BJ (cell line): ENCODE measurements around the gene MINDY3. TPM values are rescaled to one million over a fixed set of nuclear protein-coding genes. Genes with fewer than 3 reads are reported as not detected.

Source experiments
- CTCF ChIA-PET: fragments of 350-600 bp; formaldehyde crosslinking; extraction: SDS; loops from one replicate; lab custom pipeline; 2021; ENCODE audit warnings: antibody characterized with exemption, inconsistent platforms; lab: Yijun Ruan, JAX
- POLR2A ChIA-PET: fragments of 300-600 bp; sonication (Branson Sonifier 250); formaldehyde crosslinking; extraction: SDS; loops from one replicate; lab custom pipeline; 2021; ENCODE audit warnings: antibody characterized with exemption; lab: Charles Lee
- DNase-seq: peaks from one replicate; pipeline ENCODE4 v3.0.0-alpha.2; 2011; ENCODE audit warnings: low read depth
- H3K27me3 ChIP-seq: 2 replicates; pipeline ENCODE4 v1.6.0; 2011; ENCODE audit warnings: low read length; ENCODE audit not compliant: control insufficient read depth, insufficient read depth
- H3K36me3 ChIP-seq: 2 replicates; pipeline ENCODE4 v1.5.1; 2011; ENCODE audit warnings: low read length; ENCODE audit not compliant: control insufficient read depth, insufficient read depth
- H3K4me3 ChIP-seq: 2 replicates; pipeline ENCODE4 v1.5.1; 2011; ENCODE audit warnings: low read depth, mild to moderate bottlenecking, control low read depth, low read length
- CTCF ChIP-seq: IDR thresholded peaks from 2 replicates; pipeline ENCODE4 v1.5.1; 2011; ENCODE audit warnings: low read depth, mild to moderate bottlenecking, control low read depth, inconsistent platforms, low read length, moderate library complexity; ENCODE audit not compliant: insufficient read depth
- polyA plus RNA-seq: library from polyadenylated mRNA; depleted of rRNA; stranded (reverse); fragments of >200 nt; gene quantifications from 2 replicates; pipeline ENCODE4 v1.2.3, GENCODE V29; 2011; rRNA removed

MINDY3 gene
- polyA plus RNA-seq, 1 experiment: 11.9 TPM

- CTCF ChIA-PET: interaction anchor here (1.2 to 1.7 kb wide), 4 partner anchors 11 to 302 kb away, joined by 4 to 11 read pairs (median 6); partner anchors contain the start of gene ITGA8
These were observed 130.0 kb downstream of the MINDY3 start for GRCh38 chr10:15730341-15730740.

GRCh38 chr10:15729890-15730289, 130.4 kb downstream of the MINDY3 start:
- H3K4me3 ChIP-seq: no peak overlapping the region
- CTCF ChIA-PET: interaction anchor here (1.2 to 1.7 kb wide), 5 partner anchors 10 to 302 kb away, joined by 3 to 11 read pairs (median 5); partner anchors contain the start of gene ITGA8
- no peaks in the 10 kb centered on the region for H3K36me3 ChIP-seq
- no peaks in the 10 kb centered on the region for H3K27me3 ChIP-seq
- TF ChIP-seq CTCF: no peak
- no peak for DNase-seq
- POLR2A ChIA-PET: interaction anchor here (0.5 kb wide), 1 partner anchor 10 kb away, joined by 14 read pairs; the partner anchor contains the start of gene ITGA8

More at GRCh38 chr10:15730341-15730740, 130.0 kb downstream of the MINDY3 start:
- POLR2A ChIA-PET: interaction anchor here (0.5 kb wide), 1 partner anchor 10 kb away, joined by 14 read pairs; the partner anchor contains the start of gene ITGA8
- Histone ChIP-seq H3K27me3 (no peaks in the 10 kb centered on the region; the same call in 1 of the 2 replicates), H3K36me3 (no peaks in the 10 kb centered on the region), H3K4me3 (no peak overlapping the region)
- no peak for TF ChIP-seq CTCF
- DNase-seq: no peak

Other genes starting within 250 kb of the MINDY3 start
- 10.1 and 11.3 TPM in 2 replicates for gene ITGA8, start 140.6 kb downstream of the MINDY3 start, polyA plus RNA-seq